ENCODE data around the gene SLK.

SLK gene

DNA sequence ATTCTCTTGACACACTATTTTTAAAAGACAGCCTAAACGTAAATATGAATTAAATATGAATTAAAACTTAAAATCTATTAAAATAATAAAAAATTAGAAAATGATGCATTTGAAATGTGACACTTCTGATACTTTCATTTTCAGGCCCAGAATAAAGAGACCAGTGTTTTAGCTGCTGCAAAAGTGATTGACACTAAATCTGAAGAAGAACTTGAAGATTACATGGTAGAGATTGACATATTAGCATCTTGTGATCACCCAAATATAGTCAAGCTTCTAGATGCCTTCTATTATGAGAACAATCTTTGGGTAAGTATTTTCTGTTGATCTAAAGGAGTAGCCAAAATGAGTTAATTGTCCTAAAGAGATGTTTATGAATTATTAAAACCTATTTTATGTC is 23.6 kb downstream of the SLK start:
- DNase-seq (ENCODE audit: low read depth), result no peak

DNA sequence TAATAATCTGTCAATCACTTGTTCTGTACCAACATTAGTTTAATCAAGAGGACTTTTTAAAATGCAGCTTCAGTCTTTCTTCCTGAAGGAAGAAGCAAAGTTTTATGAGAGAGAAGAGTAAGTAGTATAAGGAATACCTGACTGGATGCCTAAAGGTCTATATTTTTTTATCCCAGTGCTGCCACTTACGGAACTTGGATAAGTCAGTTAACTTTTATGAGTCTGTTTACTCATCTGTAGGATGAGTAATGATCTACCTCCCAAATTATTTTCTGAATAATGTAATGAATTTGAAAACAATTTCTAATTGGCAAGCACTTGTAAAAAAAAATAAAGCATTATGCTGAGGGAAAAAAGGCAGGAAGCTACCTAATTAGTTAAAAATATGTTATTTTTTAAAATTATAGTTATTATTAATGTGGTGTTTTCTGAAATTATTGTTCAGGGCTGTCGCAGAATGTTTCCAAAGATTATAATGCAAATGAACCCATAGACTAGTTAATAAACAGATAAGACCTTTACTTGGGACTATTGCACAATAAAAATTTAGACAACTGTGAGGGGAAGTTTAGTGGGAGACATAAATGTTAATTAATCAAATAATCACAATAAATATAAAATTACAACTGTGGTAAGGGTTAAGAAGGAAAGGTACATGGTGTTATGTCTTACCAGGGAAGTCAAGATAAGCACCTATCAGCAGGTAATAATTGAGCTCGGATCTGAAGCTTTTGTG is 24.6 kb downstream of the SLK start:
- DNase-seq (ENCODE audit: low read depth), result no peak

DNA sequence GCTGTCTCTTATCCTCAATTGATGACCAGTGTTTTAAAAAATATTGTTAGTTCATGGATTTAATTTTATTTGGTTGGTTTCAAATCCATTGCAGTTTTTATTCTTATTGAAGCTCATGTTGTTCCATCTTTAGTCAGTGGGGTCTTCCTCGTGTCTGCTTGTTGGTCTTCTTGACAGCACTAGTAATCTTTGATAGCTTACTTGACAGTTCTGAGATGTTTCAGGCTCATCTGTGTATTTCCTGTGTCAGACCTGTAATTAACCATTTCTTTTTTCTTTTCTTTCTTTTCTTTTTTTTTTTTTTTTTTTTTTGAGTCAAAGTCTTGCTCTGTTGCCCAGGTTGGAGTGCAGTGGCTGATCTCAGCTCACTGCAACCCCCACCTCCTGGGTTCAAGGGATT is 28.2 kb downstream of the SLK start:
- DNase-seq (ENCODE audit: low read depth), result no peak

DNA sequence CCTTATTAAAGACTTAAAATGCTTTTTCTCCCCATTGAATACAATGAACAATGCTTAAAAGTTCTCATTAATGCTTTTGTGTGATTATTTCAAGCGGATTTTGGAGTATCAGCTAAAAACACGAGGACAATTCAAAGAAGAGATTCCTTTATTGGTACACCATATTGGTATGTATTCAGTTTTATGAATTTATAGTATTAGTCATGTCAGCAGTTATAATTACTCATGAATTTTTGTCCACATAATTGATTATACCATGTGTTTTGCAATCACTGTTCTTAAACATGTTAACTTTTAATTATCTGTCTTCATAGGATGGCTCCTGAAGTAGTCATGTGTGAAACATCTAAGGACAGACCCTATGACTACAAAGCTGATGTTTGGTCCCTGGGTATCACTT is 31.9 kb downstream of the SLK start:
- DNase-seq (ENCODE audit: low read depth), result no peak

DNA sequence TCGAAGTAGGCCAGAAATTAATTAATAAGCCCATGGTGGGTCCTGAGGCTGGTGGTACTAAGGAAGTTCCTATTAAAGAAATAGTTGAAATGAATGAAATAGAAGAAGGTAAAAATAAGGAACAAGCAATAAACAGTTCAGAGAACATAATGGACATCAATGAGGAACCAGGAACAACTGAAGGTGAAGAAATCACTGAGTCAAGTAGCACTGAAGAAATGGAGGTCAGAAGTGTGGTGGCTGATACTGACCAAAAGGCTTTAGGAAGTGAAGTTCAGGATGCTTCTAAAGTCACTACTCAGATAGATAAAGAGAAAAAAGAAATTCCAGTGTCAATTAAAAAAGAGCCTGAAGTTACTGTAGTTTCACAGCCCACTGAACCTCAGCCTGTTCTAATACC is 36.0 kb downstream of the SLK start:
- no peak for DNase-seq (ENCODE audit: low read depth)

DNA sequence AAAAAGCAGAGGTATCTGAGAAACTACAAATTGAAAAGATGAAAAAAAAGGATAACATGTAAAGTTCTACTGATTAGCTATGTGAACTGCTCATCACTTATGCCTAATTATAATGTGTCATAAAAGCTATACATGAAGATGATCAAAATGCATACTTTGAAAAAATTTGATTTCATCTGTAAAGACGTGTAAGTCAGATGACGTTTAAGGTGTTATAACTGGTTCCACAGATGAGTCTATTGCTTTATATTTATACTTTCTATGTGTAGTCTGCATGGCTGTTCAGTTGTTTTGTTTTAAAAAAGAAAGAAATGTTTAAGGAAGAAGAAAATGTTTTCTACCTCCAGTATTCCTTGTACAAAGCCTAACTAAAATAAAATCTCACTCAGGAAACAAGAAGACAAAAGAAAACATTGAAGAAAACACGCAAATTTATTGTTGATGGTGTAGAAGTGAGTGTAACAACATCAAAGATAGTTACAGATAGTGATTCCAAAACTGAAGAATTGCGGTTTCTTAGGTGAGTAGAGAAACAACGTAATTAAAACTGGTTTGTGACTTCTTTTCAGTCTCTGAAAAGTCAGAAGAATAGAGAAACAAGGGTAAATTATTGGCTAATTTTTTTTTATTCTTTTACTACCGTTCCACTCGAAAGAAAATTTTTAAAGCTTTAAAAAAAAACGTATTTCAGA is 38.4 kb downstream of the SLK start:
- no peak for DNase-seq (ENCODE audit: low read depth)

DNA sequence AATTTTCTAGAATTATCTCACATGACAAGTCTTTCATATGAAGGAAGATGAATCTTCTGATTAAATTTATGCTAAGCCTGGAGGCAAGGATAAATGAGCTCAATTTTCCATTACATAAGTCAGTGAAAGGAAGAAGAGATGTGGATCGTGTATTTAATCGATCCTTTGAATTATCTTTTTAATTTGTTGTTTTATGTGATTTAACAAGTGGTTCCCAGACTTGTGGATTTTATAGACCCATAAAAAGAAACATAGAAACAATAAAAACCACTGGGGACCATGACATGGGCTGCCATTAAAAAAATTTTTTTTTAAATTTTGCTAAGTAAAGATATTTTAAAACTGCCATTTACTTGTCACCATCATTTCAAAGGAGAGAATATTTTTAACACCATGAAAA is 45.0 kb downstream of the SLK start:
- DNase-seq (ENCODE audit: low read depth), result no peak

DNA sequence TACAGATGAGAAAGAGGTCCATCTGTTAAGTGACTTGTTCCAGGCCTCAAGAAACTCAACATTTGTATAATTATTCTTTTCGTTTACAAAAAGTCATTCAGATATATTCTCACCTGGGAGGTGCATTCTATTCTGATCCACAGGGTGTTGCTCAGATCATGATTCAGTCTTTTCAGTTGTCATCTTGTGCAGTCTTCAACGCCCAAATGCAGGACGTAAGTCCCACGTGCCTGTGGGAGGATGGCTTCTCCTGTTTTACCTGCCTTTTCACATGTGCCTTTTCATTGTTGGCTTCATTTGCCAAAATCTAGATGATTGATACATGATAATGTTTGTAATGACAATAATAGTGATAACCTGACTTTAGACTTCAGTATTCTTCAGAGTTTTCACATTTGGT is 46.5 kb downstream of the SLK start:
- DNase-seq (ENCODE audit: low read depth), result no peak

DNA sequence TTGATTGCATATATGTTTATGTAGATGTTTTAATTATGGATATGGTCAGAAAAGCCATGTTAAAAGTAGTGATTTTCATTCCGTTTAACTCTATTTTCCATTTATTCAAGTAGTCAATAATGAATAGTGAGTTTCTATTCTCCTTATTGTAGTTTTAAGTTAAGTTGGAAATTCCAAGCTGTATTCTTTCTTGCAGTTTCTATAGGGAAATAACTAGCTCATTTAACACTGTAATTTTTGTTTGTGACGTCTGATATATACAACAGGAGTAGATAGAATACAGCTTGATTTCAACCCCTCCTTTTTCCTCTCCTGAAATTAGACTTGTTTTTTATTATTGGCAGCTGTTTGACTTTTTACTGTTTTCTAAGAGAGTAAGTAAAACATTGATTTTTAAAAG is 47.2 kb downstream of the SLK start:
- no peak for DNase-seq (ENCODE audit: low read depth)

DNA sequence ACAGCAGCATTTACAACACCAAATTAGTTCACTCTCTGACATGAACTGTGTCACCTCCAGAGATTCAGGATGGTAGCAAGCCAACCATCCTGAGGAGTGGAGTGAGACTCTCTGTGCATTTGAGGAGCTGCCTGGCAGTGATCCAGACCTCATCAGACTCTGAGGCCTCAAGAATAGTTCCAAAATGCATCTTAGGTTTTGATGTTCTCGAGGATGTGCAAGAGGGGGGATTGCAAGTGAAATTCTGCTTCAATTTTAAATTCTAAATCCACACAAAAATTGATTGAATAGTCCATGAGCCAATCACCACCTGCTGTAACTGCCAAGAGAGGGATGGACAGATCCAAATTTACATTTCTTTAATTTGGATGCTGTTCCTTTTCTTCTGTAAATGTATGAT is 49.7 kb downstream of the SLK start:
- no peak for DNase-seq (ENCODE audit: low read depth)

DNA sequence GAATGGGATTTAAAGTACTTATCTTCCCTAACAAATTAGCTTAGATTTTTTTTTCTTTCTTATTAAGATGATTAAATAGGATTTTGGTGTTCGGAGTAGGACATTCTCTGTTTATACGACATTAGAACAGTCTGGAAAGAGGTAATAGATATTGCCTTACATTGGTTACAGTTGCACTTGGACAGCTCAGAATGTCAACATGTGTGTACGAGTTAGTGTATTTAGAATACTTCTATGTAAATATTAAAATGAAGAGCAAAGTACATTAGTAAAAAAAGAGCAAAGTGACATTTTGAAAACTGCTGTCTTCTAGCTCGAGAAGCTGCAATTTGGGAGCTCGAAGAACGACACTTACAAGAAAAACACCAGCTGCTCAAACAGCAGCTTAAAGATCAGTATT is 51.5 kb downstream of the SLK start:
- DNase-seq (ENCODE audit: low read depth), result no peak

DNA sequence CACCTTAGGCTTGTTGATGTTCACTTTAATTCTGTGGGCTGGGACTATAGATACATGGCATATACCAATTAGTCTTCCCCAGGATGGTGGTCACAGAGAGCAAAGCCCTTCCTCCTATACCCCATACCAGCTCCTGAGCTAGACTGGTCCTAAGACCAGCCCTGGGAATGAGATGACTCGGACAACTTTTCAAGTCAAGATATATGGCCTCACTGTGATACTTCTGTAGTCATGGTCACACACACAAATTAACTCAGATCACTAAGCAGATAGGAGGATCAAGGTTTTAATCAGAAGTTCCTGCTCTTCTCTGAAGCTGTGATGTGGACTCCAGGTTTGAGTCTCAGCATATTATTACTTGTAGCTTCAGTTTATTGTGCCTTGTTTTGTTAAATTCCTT is 53.1 kb downstream of the SLK start:
- no peak for DNase-seq (ENCODE audit: low read depth)

DNA sequence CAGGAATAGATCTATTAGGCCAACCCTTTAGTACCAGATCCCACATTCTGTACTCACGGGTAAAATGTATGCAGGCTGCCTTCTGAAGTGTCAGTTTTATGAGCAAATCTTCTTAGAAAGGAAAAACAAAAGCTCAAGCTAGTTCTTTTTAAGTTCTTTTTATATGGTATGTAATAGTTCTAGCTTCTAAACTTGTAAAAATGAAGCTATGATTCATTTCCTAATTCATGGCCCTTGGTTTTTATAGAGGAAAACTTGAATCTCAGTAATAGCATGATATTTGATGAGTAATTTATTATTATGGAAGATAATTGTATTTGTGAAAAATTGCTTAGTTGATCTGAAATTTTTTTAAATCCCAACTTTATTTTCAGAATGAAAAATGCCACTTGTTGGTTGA is 54.3 kb downstream of the SLK start:
- no peak for DNase-seq (ENCODE audit: low read depth)

DNA sequence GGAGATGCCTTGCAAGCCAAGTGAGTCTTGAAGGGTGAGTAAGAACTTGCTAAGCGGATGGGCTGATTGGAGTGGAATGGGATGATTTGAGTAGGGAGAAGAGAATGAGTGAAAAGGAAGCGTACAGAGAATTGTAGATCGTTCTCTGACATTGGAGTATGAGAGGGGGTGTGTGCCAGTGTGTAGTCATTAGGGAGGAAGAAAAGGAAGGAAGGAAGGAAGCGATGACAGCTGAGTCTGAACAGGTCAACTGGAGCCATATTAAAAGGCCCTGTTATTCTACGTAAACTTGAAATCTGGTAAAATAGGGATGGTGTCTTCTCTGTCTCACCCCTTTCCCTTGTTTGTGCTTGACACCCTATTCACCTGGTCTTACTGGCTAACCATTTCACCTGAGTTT is 55.1 kb downstream of the SLK start:
- DNase-seq (ENCODE audit: low read depth), result no peak

DNA sequence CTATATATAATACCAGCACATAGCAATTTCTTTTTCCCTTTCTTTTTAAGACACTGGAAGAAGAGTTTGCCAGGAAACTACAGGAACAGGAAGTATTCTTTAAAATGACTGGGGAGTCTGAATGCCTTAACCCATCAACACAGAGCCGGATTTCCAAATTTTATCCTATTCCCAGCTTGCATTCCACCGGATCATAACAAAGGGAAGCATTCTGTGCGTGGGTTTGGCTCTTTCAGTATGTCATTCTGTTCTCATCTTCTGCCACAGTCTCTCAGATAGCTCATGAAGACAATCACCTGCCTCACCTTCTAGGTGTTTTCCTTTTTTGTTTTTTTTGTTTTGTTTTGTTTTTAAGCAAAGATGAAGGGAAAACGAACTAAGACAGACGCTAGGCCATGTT is 58.6 kb downstream of the SLK start:
- DNase-seq (ENCODE audit: low read depth), result no peak

DNA sequence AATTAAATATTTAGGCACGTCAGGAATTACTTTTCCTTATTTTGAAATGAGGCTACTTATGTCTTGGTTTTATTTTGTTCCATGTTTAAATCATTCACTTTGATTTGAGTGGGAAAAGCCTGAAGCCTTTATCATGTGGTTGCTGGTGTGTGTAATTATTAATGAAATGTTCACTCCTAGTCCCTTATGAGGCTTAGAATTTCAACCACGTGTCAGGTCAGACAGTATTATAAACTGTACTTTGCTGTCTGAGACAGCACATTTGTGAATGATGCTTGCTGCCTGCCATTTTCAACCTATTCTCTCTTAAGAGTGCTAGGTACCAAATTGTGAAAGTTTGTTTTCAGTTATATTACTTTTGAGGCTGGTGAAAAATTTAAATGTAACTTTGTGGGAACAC is 59.8 kb downstream of the SLK start:
- no peak for DNase-seq (ENCODE audit: low read depth)

DNA sequence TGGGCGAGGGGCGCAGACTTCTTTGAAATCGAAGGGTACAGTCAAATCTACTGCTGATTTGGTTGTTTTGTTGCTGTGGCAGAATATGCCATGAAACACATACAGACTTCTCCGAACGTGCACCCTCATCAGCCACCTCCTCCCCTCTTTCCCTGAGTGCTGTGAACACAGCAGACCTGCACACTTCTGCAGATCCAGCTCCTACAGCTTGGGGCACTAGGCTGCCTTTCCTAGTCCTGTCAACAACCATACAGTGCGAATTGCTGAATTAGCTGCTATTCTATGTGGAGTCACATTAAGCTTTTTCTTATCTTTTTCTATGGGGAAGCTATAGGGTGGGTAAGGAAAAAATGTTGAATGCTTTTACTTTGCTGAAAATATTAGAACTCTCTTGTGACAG is 61.2 kb downstream of the SLK start:
- no peak for DNase-seq (ENCODE audit: low read depth)

DNA sequence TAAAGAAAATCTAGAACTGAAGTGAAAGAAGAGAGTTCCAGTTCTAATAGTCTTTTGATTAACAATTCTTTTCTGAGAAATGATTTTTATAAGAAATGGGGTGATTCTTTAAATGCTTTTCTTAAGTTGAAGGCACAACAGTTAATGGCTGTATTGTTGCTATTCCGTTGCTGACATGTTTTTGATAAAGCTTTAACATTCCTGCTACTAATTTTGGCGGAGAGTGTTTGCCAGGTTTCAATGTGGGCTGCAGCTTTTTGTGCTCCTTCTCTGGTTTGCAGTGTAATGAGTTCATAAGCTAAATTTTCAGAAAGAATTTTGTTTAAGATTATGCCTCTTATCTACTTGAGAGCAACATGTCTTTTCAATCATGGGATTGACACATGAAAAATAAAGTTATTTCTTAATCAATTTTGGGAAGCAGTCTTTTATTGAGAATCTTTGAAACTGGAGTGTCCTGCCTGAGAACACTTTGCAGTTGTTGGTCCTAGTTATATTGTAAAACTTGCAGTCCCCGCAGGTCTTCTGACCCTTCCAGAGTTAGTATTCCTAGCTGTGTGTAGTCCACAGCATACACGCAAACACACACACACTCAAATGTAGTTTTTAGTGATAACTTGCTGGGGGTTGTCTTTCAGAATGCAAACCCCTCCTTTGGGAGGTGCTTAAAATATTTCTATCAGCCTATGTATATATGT is 62.0 kb downstream of the SLK start:
- no peak for DNase-seq (ENCODE audit: low read depth)

DNA sequence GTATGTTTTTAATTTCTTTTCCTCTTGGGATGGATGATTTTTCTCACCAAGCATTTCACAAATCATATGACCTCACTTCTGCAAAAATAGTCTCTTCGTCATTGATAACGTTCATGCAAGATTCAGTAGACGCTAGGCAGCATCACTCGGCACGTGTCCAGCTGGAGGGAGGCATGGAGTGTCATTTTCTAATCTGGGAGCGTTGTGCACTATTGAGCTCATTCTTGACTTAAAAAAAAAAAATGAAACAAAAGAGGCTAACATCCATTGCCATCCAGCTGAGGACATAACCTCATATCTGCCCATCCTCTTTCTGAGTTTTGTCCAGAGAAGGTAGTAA is 62.6 kb downstream of the SLK start:
- no peak for DNase-seq (ENCODE audit: low read depth)

DNA sequence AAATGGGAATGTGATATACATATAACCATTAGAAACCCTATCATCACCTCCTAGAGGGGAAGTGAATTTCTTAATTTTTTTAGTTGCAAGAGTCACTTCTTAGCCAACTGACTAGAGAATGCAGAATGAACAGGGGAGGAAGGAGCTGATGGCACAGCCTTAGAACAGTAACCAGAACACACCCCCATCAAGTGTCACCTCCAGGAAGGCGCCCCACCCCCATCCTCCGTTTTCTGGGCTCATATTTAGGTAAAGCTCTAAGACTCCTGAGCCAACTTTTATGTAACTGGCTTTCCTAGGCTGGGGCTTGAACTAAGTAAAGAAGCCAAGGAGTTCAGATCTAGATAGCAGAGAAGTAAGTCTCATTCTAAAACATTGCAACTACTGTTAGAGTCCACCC is 64.7 kb downstream of the SLK start:
- DNase-seq (ENCODE audit: low read depth), result no peak

DNA sequence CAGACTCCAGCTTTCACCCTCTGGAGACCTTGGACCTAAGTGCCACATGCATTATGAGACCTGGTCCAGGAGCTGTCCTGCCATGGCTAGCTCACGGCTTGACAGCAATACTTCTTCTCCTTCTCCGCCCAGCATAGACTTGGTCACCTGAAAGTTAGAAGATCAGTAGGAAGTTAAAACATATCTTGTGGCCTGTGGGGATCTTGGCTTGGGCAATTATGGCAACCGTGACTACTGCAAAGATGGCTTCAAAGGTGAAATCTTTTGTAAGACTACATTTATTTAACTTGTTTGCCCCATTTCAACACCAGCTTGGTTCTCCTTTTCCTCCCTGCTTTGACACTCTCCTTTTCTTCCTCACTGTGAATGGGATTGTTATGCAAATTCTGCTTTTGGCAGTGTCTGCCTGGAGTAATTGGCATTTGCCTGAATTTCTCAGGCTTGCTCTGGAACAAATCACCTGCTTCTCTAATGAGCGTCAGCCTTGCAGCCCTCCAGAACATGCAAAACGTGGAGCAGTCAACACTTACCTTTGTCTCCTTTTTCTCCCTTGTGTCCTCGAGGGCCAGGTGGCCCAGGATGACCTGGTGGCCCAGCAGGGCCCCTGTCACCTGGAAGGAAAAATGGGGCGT is 65.3 kb downstream of the SLK start:
- DNase-seq (ENCODE audit: low read depth), result no peak

DNA sequence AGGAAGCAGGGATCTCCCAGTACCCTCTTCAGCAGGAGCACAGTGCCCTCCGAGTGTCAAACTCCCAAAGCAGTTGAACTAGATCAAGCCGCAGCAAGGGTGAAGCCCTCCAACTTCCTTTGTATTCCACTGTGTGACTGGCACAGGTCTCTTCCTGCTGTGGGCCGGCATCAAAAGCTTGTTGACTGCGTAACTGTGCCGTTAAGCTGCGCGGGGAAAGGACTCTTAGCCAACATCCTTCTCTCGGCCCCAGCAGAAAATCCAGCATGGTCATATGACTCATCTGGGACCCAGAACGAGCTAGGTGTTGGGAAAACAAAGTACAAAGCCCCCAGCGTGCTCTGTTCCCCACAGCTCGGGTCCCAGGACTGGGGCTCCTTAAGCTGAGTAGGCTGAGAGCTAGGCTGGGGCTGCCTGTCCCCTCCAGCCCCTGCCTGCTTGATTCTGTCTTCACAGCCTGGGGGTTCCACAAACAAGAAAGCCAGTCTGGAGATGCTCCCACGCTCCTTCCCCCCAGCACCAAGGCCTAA is 66.5 kb downstream of the SLK start:
- DNase-seq (ENCODE audit: low read depth), result no peak

DNA sequence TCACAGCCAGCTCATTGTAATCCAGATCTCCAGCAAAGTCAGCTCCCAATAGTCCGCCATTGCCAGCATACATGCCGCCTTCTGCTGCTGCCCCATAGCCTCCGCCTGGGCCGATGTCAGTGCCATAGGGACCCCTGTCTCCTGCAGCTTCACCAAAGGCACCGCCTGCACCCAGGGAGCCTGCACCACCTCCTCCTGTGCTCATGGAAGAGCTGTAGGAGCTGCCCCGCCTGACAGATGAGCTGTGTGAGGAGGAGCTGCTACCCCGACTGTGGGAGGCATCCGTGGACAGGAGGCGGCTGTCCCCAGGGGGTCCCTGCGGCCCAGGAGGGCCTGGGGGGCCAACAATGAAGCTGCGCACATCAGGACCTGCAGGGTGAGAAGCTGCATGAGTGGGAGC is 67.0 kb downstream of the SLK start:
- no peak for DNase-seq (ENCODE audit: low read depth)
